HepG2 (cell line): ENCODE results near the gene RAB43. TPM values are rescaled to one million over a fixed set of nuclear protein-coding genes. Genes with fewer than 3 reads are reported as not detected.

Experiments
- ARID5B ChIP-seq: IDR thresholded peaks from 2 replicates; pipeline ENCODE4 v1.4.0; 2020; ENCODE audit warnings: mild to moderate bottlenecking, missing genetic modification reagents
- CHCHD3 ChIP-seq: sonication (generic); formaldehyde crosslinking; IDR thresholded peaks from 2 replicates; pipeline ENCODE4 v1.8.0; 2022; ENCODE audit warnings: mild to moderate bottlenecking, missing genetic modification reagents, moderate library complexity
- FLYWCH1 ChIP-seq: sonication (generic); formaldehyde crosslinking; IDR thresholded peaks from 2 replicates; pipeline ENCODE4 v1.8.1; 2023; ENCODE audit warnings: mild to moderate bottlenecking, missing genetic modification reagents
- HDAC6 ChIP-seq: fragments of 200-600 bp; sonication (generic); IDR thresholded peaks from 2 replicates; pipeline ENCODE4 v1.7.0; 2017; ENCODE audit warnings: mild to moderate bottlenecking, antibody characterized with exemption, low read length, low read depth
- HNF1A ChIP-seq, 2 experiments: sonication (generic) in 1 of 2; formaldehyde crosslinking in 1 of 2; IDR thresholded peaks; 2 replicates each; pipeline versions ENCODE4 v1.4.0 to v1.6.1; 2016 to 2020; ENCODE audit warnings: borderline replicate concordance in 1 of 2, low read depth in 1 of 2, mild to moderate bottlenecking in 1 of 2, missing genetic modification reagents in 1 of 2
- HNF1B ChIP-seq: sonication (generic); formaldehyde crosslinking; IDR thresholded peaks from 2 replicates; pipeline ENCODE4 v1.5.1; 2020; ENCODE audit warnings: mild to moderate bottlenecking, moderate library complexity, missing genetic modification reagents
- MEIS2 ChIP-seq: sonication (generic); formaldehyde crosslinking; IDR thresholded peaks from 2 replicates; pipeline ENCODE4 v1.9.0; 2021; ENCODE audit warnings: mild to moderate bottlenecking, missing genetic modification reagents
- MXI1 ChIP-seq: IDR thresholded peaks from 3 replicates; pipeline ENCODE4 v1.6.1; 2012; ENCODE audit warnings: low read depth, low read length, inconsistent platforms, borderline replicate concordance
- PITX1 ChIP-seq: sonication (generic); formaldehyde crosslinking; IDR thresholded peaks from 2 replicates; pipeline ENCODE4 v1.5.1; 2020; ENCODE audit warnings: mild to moderate bottlenecking, missing genetic modification reagents
- RFX3 ChIP-seq: IDR thresholded peaks from 2 replicates; pipeline ENCODE4 v1.6.1; 2016; ENCODE audit warnings: missing biosample characterization, missing genetic modification reagents
- SIN3A ChIP-seq: IDR thresholded peaks from 2 replicates; pipeline ENCODE4 v1.6.1; 2011; ENCODE audit warnings: low read depth, mild to moderate bottlenecking, control low read depth, low read length, borderline replicate concordance
- TBX3 ChIP-seq: fragments of 450-650 bp; IDR thresholded peaks from 2 replicates; pipeline ENCODE4 v1.6.1; 2017; ENCODE audit warnings: antibody characterized with exemption, mild to moderate bottlenecking, inconsistent platforms, borderline replicate concordance
- TFAP4 ChIP-seq: sonication (generic); IDR thresholded peaks from 2 replicates; pipeline ENCODE4 v1.6.1; 2016; ENCODE audit warnings: low read depth, borderline replicate concordance
- ZNF224 ChIP-seq: sonication (generic); formaldehyde crosslinking; IDR thresholded peaks from 2 replicates; pipeline ENCODE4 v1.5.0; 2020; ENCODE audit warnings: mild to moderate bottlenecking, missing genetic modification reagents
- ZNF558 ChIP-seq: sonication (generic); formaldehyde crosslinking; IDR thresholded peaks from 2 replicates; pipeline ENCODE4 v1.9.0; 2022; ENCODE audit warnings: mild to moderate bottlenecking, missing genetic modification reagents, borderline replicate concordance
- ZNF607 ChIP-seq: sonication (generic); formaldehyde crosslinking; IDR thresholded peaks from 2 replicates; pipeline ENCODE4 v1.5.1; 2020; ENCODE audit warnings: missing genetic modification reagents, mild to moderate bottlenecking, borderline replicate concordance
- polyA plus RNA-seq, 8 experiments: library from polyadenylated mRNA; depleted of rRNA in 3 of 8; stranded (reverse) in 7 of 8; unstranded in 1 of 8; fragments of >200 nt; fragmentation: Illumina TruSeq in 4 of 8; extraction: Trizol in 4 of 8; gene quantifications; 2 replicates each; pipeline versions ENCODE4 v1.2.1 to v1.2.3, GENCODE V29; 2011 to 2016; ENCODE audit warnings: low read depth in 4 of 8, missing spikeins in 1 of 8, mixed read lengths in 1 of 8; ENCODE audit not compliant: insufficient read depth in 1 of 8
- total RNA-seq, 5 experiments: library from RNA; depleted of rRNA; stranded (reverse); fragments of >200 nt; fragmentation: Illumina TruSeq; extraction: Trizol; gene quantifications; 2 replicates each; pipeline ENCODE4 v1.2.3, GENCODE V29; 2016; ENCODE audit warnings: low read depth in 1 of 5

RAB43 gene
- total and polyA plus RNA-seq, 2 of the 13 experiments (the other 11 are each of a cell fraction or from before 2014, with no cell fraction given) = 11.8 to 18.4 TPM

GRCh38 chr3:129123314-129124060, 1.9 kb upstream of the RAB43 start (continued):
- TF ChIP-seq RFX3 (CRISPR knock-in tag) (no peak), ZNF558 (CRISPR knock-in tag) (no peak), CHCHD3 (CRISPR knock-in tag) (no peak), HDAC6 (no peak), ZNF607 (CRISPR knock-in tag) (no peak), ARID5B (peak; percentile 20; the same call in 1 of the 2 replicates), MXI1 (no peak; the same call in 2 of the 3 replicates), HNF1B (no peak), HNF1A (IDR thresholded peaks at IDR 0.05; ENCODE audit: low read depth) (no peak), HNF1A (CRISPR knock-in tag; IDR thresholded peaks at IDR 0.05; ENCODE audit: borderline replicate concordance) (no peak), PITX1 (CRISPR knock-in tag) (peak; percentile 67), MEIS2 (CRISPR knock-in tag) (no peak), ZNF224 (0 out of 2 replicates have a peak, but pooled peaks have one; percentile 8), FLYWCH1 (CRISPR knock-in tag) (no peak), TBX3 (no peak), TFAP4 (no peak), SIN3A (no peak)
